SIG-M5 (cell line): ENCODE results near the gene OR3A1.
"Not testable (repeated sequence)": the region's sequence is repeated elsewhere in the genome, so short reads cannot be mapped to it uniquely, and the experiment has no call there.

ENCODE experiments used
- DNase-seq: peaks from one replicate; lab custom pipeline; 2025; lab: John Stamatoyannopoulos, UW

OR3A1 gene

GRCh38 chr17:3298260-3298659 lies at the start of gene OR3A1:
Gene OR3A1 (minus strand): TSS chr17:3298360. CDS start chr17:3292582, 5,778 bp downstream.
- DNase-seq, result no peak

GRCh38 chr17:3342782-3343181 lies 44.6 kb upstream of the OR3A1 start:
- not testable (repeated sequence) for DNase-seq

- DNase-seq, result no peak
Observed at GRCh38 chr17:3335876-3336275, 37.7 kb upstream of the OR3A1 start.

GRCh38 chr17:3318336-3318735 lies 20.2 kb upstream of the OR3A1 start:
- no peak for DNase-seq

DNA sequence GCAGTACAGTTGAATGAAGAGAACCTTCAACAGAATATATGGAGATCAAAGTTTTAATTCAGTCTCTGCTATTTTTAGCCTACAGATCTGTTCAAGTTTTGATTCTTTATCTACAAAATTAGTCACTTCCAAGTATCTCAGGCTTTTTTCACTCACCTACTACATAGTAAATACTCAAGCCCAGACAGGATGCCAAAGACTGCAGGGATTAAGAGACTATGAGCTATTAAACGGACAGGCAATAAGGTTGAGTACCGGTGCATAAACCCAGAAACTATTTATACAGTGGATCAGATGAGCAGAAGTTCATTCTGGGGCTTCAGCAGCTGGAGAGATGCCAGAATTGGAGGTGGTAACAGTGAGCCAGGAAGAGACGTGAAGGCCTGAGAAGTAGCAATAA lies 18.7 kb upstream of the OR3A1 start:
- DNase-seq, result no peak

DNA sequence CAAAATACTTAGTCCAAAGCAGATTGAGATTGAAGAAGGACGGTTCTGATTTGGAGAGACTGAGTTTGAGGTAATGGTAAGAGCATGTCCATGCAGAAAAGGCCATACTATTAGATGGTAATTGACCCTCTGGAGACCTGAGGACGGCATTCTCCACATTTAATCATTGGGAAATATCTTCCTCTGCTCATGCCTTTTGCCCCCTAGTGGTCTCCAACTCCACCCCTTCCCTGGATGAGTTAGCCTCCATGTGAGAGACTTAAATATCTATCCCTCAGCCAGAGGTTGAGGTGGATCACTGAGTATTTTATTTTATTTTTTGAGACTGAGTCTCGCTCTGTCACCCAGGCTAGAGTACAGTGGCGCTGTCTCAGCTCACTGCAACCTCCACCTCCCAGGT lies 10.4 kb upstream of the OR3A1 start:
- DNase-seq, result no peak

- no peak for DNase-seq
Observed at GRCh38 chr17:3295632-3296031, 2.5 kb downstream of the OR3A1 start.

- DNase-seq, result not testable (repeated sequence)
Observed at GRCh38 chr17:3293548-3293947, 4.6 kb downstream of the OR3A1 start.

GRCh38 chr17:3282901-3283300 lies 15.3 kb downstream of the OR3A1 start:
- no peak for DNase-seq

DNA sequence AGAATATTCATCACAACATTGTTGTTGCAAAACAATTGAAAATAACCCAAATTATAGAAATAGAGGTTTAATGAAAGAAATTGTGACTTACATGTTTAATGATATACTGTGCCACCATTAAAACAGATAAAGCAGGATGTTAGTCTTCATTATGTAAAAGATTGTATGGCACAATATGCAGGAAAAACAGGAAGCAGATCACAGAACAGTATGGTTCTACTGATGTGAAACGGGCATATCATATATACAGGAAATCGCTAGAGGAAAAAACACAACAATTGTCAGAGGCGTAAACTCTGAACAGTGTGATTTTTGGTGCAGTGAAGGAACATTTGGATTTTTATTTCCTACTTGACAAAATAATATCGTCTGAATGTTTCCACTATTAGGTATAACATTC lies 22.0 kb downstream of the OR3A1 start:
- no peak for DNase-seq

DNA sequence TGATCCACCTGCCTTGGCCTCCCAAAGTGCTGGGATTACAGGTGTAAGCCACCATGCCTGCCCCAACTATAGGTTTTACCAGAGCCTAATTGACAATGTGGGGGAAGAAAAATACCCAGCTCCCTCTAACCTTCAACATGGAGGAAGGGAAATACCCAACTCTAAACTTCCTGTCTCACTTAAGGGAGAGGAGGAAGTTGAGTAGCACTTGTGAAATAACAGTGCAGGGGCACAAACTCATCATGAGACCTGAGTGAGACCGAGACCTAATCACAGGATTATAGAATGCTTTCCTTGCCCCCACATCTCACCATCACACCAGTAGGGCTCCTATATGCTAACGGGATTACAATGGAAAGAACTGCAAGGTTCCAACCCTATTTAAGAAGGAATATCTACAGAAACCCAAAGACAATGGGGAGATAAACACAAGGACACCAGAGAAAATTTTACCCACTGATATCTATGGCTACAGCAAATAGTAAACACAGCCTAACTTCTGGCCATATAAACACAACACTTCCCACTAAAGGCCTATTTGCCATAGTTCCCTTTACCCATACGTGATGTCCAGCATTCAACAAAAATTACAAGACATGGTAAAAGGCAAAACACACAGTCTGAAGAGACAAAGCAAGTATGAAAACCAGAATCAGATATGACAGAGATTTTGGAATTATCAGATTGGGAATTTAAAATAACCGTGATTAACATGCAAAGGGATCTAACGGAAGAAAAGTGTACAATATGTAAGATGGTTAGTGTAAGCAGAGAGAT lies 26.9 kb downstream of the OR3A1 start:
- no peak for DNase-seq

- no peak for DNase-seq
Observed at GRCh38 chr17:3260600-3260999, 37.6 kb downstream of the OR3A1 start.

DNA sequence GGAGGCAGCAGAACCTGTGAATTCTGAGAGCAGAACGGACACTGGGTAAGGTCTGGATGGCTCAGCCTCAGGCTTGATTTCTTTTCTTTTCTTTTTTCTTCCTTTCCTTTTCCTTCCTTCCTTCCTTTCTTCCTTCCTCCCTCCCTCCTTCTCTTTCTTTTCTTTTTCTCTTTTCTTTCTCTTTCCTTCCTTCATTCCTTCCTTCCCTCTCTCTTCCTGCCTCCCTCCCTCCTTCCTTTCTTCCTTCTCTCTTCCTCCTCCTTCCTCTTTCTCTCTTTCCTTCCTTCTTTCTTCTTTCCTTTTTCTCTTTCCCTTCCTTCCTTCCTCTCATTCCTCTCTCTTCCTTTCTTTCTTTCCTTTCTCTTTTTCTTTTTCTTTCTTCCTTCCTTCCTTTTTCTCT lies 38.0 kb downstream of the OR3A1 start:
- no peak for DNase-seq

DNA sequence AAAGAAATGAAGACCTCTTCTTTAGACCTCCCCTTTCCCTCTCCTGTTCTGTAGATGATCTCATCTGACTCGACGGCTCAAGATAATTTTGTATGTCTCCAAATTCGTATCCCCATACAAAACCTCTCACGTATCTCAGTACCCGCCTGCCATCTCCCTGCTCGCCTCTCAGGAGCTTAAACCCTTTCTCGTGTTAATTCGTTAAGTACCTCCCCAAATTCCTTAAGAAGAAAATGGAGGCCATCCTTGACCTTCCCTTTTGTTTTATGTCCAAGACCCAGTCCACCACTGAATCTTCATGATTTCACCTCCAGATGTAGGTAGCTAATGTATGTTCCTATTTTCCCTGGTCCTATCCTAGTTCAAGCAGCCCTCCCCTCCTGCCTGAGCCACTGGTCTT lies 41.6 kb downstream of the OR3A1 start:
- no peak for DNase-seq

DNA sequence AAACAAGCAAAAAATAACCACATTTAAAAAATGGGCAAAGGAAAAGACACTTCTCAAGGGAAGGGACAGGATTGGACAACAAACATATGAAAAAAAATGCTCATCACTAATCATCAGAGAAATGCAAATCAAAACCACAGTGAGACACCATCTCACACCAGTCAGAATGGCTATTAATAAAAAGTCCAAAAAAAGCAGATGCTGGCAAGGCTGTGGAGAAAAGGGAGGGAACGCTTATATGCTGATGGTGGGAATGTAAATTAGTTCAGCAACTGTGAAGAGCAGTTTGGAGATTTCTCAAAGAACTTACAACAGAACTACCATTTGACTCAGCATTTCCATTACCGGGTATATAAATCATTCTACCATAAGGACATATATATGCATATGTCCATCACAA lies 49.1 kb downstream of the OR3A1 start:
- not testable (repeated sequence) for DNase-seq

GRCh38 chr17:3244841-3245240 lies 53.3 kb downstream of the OR3A1 start:
- not testable (repeated sequence) for DNase-seq

- DNase-seq, result not testable (repeated sequence)
Observed at GRCh38 chr17:3241044-3241443, 57.1 kb downstream of the OR3A1 start.
